Psoas muscle (tissue), 8 donors: Measurements from ENCODE around the gene LNPEP. TPM values are rescaled to one million over a fixed set of nuclear protein-coding genes. Genes with fewer than 3 reads are reported as not detected.

Experiments
- ATAC-seq, 4 donors: fragments of 200-7000 bp; cut with Tn5 transposase; one replicate each; pipeline ENCODE4 v1.9.1; 2020; ENCODE audit warnings: moderate library complexity in 3 of 4, mild to moderate bottlenecking in 2 of 4
- DNase-seq, 2 donors: peaks; one replicate each; pipeline ENCODE4 v3.0.0-alpha.2; 2020
- H3K27ac ChIP-seq: fragments of 200-600 bp; one replicate; pipeline ENCODE4 v1.8.0; 2022
- H3K27me3 ChIP-seq, 3 donors: fragments of 200-600 bp in 1 of 3; one replicate each; pipeline versions ENCODE4 v1.6.1 to v1.8.0; 2013 to 2022; ENCODE audit warnings: low read length in 2 of 3, mild to moderate bottlenecking in 2 of 3, moderate library complexity in 1 of 3; ENCODE audit not compliant: insufficient read depth in 3 of 3
- H3K36me3 ChIP-seq, 2 donors: fragments of 200-600 bp in 1 of 2; one replicate each; pipeline versions ENCODE4 v1.6.1 to v1.8.0; 2013 to 2022; ENCODE audit warnings: low read depth in 1 of 2, mild to moderate bottlenecking in 1 of 2, moderate library complexity in 1 of 2; ENCODE audit not compliant: insufficient read depth in 1 of 2
- H3K4me1 ChIP-seq: fragments of 200-600 bp; one replicate; pipeline ENCODE4 v1.8.0; 2022
- H3K4me3 ChIP-seq: fragments of 200-600 bp; one replicate; pipeline ENCODE4 v1.8.0; 2022; ENCODE audit warnings: mild to moderate bottlenecking
- H3K9me3 ChIP-seq: fragments of 200-600 bp; one replicate; pipeline ENCODE4 v1.8.0; 2022
- WGBS, 3 donors: extraction: QIAGEN DNeasy Blood & Tissue Kit; methylation state at CpG; one replicate each; pipeline versions ENCODE4 v1.1.6 to v1.1.7; 2013; 5-methylcytosine and 5-hydroxymethylcytosine counted together
- intact Hi-C, 2 donors: fragments of 100-400 bp; cut with DNase I; formaldehyde crosslinking; loops; one replicate each; pipeline versions ENCODE4 v1.11.0 to v1.14.2; 2022
- long read RNA-seq, 2 donors: library from polyadenylated mRNA; unstranded; transcript quantifications; one replicate each; pipeline ENCODE4 v2.0.0, GENCODE V29; 2021
- polyA plus RNA-seq, 3 donors: library from polyadenylated mRNA; stranded (reverse); fragments of 200-250 nt; gene quantifications; one replicate each; pipeline ENCODE4 v1.2.3, GENCODE V29; 2013
- total RNA-seq, 4 donors: library from RNA; stranded (reverse); fragmentation: NEBNext Ultra II Directional in 2 of 4; extraction: Animal tissue kit (Norgen Biotek cat#: 25700) in 2 of 4; gene quantifications; one replicate each; pipeline versions ENCODE4 v1.2.1 to v1.2.4, GENCODE V29; 2021 to 2023
- TF ChIP-seq, protein P1 (sequence below): fragments of 200-600 bp; IDR thresholded peaks from one replicate; pipeline ENCODE4 v1.8.0; 2022; ENCODE audit warnings: antibody characterized with exemption
- donor health status: healthy with polysubstance abuse.
- donor health status: DM: no; HTN: no; CAD: no; lungs with moderate emphysema.
- donor health status: Bipolar disorder and iron deficiency.
- donor health status: healthy.
- donor health status: DM: yes; HTN: yes; CAD: no.
- donor health status: DM: no; HTN: no; CAD: no.
- donor health status: DM: no; HTN: no; CAD: no.
- donor health status: DM: yes; HTN: yes; CAD: no.

The LNPEP gene
- total RNA-seq = 10 to 100 TPM; 30.4 to 62.8 (median 45.4) TPM
- polyA plus RNA-seq = 10 to 100 TPM in 1 of 3 donors, 1 to 10 TPM in 2; 4.1 to 12.4 (median 4.3) TPM
- long read RNA-seq, donor 1, full-length matches to known transcripts = 16 of 20 reads
- long read RNA-seq, donor 1, partial matches to known transcripts = 3 of 20 reads
- long read RNA-seq, donor 1, other reads (novel, unspliced or antisense) = 1 of 20 reads
- long read RNA-seq, donor 2, full-length matches to known transcripts = 7 of 19 reads
- long read RNA-seq, donor 2, partial matches to known transcripts = 5 of 19 reads
- long read RNA-seq, donor 2, other reads (novel, unspliced or antisense) = 7 of 19 reads

DNA sequence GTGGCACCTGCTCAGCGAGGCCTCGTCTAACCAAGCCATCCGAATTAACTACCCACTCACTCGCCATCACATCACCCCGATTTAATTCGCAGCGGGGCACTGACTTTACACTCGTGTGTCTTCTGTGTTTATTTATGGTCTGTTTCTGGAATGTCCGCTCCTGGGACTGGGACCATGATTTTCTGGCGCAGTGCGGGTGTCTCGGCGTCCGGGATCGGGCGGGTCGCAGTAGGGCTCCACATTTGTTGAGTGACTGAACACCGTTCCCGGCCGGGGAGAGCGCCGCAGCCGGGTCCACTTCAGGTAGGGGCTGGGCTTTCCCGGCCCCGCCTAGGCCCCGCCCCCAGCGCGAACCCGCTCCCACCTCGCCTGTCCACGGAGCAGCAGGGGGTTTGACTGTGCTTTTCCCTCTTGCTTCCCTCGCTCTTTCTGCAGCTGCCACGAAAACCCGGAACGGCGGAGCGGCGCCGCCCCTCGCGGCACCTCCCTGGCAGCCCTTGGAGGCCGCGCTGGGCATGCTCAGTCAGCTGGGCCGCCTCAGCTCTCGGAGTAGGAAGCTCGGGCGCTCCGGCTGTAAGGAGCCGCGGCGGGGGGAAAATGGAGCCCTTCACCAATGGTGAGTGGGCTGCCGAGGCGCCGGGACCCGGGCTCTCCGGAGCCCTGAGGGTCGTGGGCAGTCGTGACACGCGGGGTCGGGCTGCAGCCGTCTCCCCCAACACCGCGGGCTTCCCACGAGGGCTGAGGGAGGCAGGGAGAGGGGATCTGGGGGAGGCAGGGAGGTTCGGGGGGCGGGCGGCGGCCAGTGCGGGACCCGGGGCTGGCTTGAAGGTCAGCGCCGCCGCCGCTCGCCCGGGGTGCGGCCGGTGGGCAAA, at the start of gene LNPEP:
LNPEP (plus strand) TSS at position 522 of the 872 bp plus-strand sequence; CDS start at position 598, 76 bp downstream.
- Histone ChIP-seq H3K27me3 (no peaks in the 10 kb centered on the region), H3K4me3 (peak within 1 kb of the TSS; percentile 94), H3K27ac (peak within 1 kb of the TSS; percentile 99), H3K4me1 (peaks cover 61% of the 10 kb centered on the region), H3K36me3 (no peaks in the 10 kb centered on the region), H3K9me3 (no peaks in the 10 kb centered on the region)
- DNase-seq (peak; percentile 96 to 98), ATAC-seq (peak; percentile 83 to 88 (median 86))
- intact Hi-C loops = loop anchor here in 1 of 2 donors (5.0 kb wide), 1 partner anchor 68 kb away; no protein-coding TSS in a partner anchor
- 0% methylated on average over 68 to 79 of the region's 79 CpGs for WGBS, 3 donors
- TF ChIP-seq, protein P1, sequence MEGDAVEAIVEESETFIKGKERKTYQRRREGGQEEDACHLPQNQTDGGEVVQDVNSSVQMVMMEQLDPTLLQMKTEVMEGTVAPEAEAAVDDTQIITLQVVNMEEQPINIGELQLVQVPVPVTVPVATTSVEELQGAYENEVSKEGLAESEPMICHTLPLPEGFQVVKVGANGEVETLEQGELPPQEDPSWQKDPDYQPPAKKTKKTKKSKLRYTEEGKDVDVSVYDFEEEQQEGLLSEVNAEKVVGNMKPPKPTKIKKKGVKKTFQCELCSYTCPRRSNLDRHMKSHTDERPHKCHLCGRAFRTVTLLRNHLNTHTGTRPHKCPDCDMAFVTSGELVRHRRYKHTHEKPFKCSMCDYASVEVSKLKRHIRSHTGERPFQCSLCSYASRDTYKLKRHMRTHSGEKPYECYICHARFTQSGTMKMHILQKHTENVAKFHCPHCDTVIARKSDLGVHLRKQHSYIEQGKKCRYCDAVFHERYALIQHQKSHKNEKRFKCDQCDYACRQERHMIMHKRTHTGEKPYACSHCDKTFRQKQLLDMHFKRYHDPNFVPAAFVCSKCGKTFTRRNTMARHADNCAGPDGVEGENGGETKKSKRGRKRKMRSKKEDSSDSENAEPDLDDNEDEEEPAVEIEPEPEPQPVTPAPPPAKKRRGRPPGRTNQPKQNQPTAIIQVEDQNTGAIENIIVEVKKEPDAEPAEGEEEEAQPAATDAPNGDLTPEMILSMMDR = no peak

DNA sequence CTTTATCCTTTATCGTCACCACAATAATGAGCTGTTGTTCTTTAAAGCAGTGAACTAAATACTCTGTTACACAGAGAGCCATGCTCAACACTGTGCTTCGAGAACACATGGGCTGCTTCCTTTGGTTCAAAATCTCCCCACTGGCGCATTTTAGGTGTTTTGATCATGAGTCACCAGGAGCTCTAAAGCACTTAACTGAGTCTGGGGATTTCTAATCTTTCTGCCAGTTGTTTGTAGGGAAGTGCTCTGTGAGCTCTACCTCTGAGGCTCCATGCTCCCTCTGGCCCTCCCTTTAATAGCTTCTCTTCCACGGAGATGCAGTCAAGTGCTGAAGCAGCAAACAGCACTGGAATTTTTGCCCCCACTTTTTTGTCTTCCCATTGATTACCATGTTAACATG, 42.5 kb upstream of the LNPEP start:
- DNase-seq (no peak), ATAC-seq (no peak)
- Histone ChIP-seq H3K27ac (no peak overlapping the region), H3K4me3 (no peak overlapping the region), H3K36me3 (peaks cover 0 to 22% of the 10 kb centered on the region in 2 donors), H3K9me3 (no peaks in the 10 kb centered on the region), H3K4me1 (no peaks in the 10 kb centered on the region), H3K27me3 (no peaks in the 10 kb centered on the region)
- intact Hi-C loops = no loop called here
- whole genome bisulfite sequencing, 3 donors = 70 to 76% (median 72%) methylated on average over 4 of the region's 4 CpGs
- TF ChIP-seq, protein P1 = no peak

DNA sequence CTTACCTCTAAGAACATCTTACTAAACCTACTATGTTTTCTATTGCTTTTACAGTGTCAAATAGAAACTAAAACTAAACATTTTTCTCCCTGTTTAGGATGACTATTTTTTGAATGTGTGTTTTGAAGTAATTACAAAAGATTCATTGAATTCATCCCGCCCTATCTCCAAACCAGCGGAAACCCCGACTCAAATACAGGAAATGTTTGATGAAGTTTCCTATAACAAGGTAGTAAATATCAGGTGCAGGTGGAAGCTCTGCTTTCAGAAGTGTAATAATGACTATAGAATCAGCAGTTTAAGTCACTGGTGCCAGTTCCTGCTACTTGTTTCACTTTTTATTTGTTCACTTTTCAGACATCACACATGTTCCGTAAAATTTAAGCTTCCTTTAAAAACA, 39.6 kb upstream of the LNPEP start:
- no peaks in the 10 kb centered on the region for H3K9me3 ChIP-seq
- no peak overlapping the region for H3K4me3 ChIP-seq
- DNase-seq (no peak), ATAC-seq (no peak)
- WGBS, 3 donors = 71 to 76% (median 72%) methylated on average over 4 of the region's 4 CpGs
- peaks cover 0 to 20% of the 10 kb centered on the region in 2 donors for H3K36me3 ChIP-seq
- no peaks in the 10 kb centered on the region for H3K4me1 ChIP-seq
- intact Hi-C loops = no loop called here
- H3K27me3 ChIP-seq = no peaks in the 10 kb centered on the region
- TF ChIP-seq, protein P1 = no peak
- H3K27ac ChIP-seq = no peak overlapping the region

DNA sequence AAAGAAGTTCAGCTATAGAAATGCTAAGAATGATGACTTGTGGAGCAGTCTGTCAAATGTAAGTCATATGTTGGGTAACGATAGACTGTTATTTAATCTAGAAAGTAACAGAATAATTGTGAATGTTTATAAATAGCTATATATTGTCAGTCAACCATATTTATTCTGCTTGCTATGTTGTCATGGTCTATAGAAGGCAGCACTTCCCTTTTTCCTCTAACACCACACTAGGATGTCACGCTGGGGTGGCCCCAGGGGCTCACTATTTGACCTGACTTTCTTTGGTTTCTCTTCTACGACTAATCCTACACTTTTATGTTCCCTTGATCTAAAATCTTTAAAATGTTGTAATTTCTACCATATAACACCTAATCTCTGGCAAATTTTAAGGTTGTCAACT, 39.1 kb upstream of the LNPEP start:
- intact Hi-C loops = no loop called here
- no peaks in the 10 kb centered on the region for H3K27me3 ChIP-seq
- H3K36me3 ChIP-seq = peaks cover 0 to 24% of the 10 kb centered on the region in 2 donors
- WGBS, 3 donors = 39 to 83% (median 40%) methylated on average over 3 of the region's 3 CpGs
- TF ChIP-seq, protein P1 = no peak
- ATAC-seq = peak in 2 of 4 donors; percentile 53 to 55
- H3K4me1 ChIP-seq = no peaks in the 10 kb centered on the region
- no peak overlapping the region for H3K4me3 ChIP-seq
- H3K27ac ChIP-seq = no peak overlapping the region
- no peaks in the 10 kb centered on the region for H3K9me3 ChIP-seq
- no peak for DNase-seq
